Activated CD4-positive, alpha-beta memory T cell treated with anti-CD3 and anti-CD28 coated beads for 36 hours (primary cell): ENCODE measurements around the gene SARDH. TPM values are rescaled to one million over a fixed set of nuclear protein-coding genes. Genes with fewer than 3 reads are reported as not detected.
A peak's percentile ranks its signal among the peaks of the same experiment; 100 is the strongest.

Experiments
- CTCF ChIA-PET: fragments of 350-600 bp; sonication (Branson Sonifier 250); formaldehyde crosslinking; loops from one replicate; lab custom pipeline; 2021; ENCODE audit warnings: antibody characterized with exemption, inconsistent platforms; lab: Charles Lee
- POLR2A ChIA-PET: fragments of 350-600 bp; sonication (Branson Sonifier 250); formaldehyde crosslinking; loops from one replicate; lab custom pipeline; 2021; ENCODE audit warnings: antibody characterized with exemption; lab: Charles Lee
- DNase-seq: peaks from one replicate; pipeline ENCODE4 v3.0.0-alpha.2; 2020
- H3K27ac Mint-ChIP-seq: one replicate; pipeline ENCODE4 v1.8.0; 2021; ENCODE audit warnings: mixed read lengths
- H3K27me3 Mint-ChIP-seq: one replicate; pipeline ENCODE4 v1.8.0; 2021; ENCODE audit warnings: mixed read lengths
- H3K36me3 Mint-ChIP-seq: one replicate; pipeline ENCODE4 v1.8.0; 2021; ENCODE audit warnings: mixed read lengths
- H3K4me1 Mint-ChIP-seq: one replicate; pipeline ENCODE4 v1.8.0; 2021; ENCODE audit warnings: low read depth, mixed read lengths
- H3K4me3 Mint-ChIP-seq: one replicate; pipeline ENCODE4 v1.8.0; 2021; ENCODE audit warnings: mild to moderate bottlenecking, mixed read lengths
- H3K9me3 Mint-ChIP-seq: one replicate; pipeline ENCODE4 v1.8.0; 2021; ENCODE audit warnings: mixed read lengths
- intact Hi-C: fragments of 100-400 bp; cut with micrococcal nuclease; formaldehyde crosslinking; loops from one replicate; pipeline ENCODE4 v1.15.1; 2023
- total RNA-seq, 2 experiments: library from RNA; stranded (reverse); gene quantifications; one replicate each; pipeline ENCODE4 v1.2.3, GENCODE V29; 2021

SARDH gene
- total RNA-seq, 2 experiments from 2014 or later, result 6.5 to 6.6 TPM

GRCh38 chr9:133735415-133735775, 2.8 kb downstream of the SARDH start:
- CTCF ChIA-PET, result no interaction called here
- no peaks in the 10 kb centered on the region for H3K36me3 Mint-ChIP-seq
- H3K27ac Mint-ChIP-seq, result no peak overlapping the region
- peaks cover 5% of the 10 kb centered on the region for H3K4me1 Mint-ChIP-seq
- H3K9me3 Mint-ChIP-seq, result no peaks in the 10 kb centered on the region
- H3K4me3 Mint-ChIP-seq, result no peak overlapping the region
- intact Hi-C loops, result no loop called here
- DNase-seq, result no peak
- no peaks in the 10 kb centered on the region for H3K27me3 Mint-ChIP-seq
- POLR2A ChIA-PET, result interaction anchor here (0.5 kb wide), 1 partner anchor 34 kb away, joined by 3 read pairs; no protein-coding TSS in a partner anchor

GRCh38 chr9:133734590-133735414, 3.4 kb downstream of the SARDH start:
- no peak for DNase-seq
- Mint-ChIP-seq H3K9me3 (no peaks in the 10 kb centered on the region), H3K27me3 (no peaks in the 10 kb centered on the region), H3K36me3 (no peaks in the 10 kb centered on the region), H3K4me1 (peaks cover 5% of the 10 kb centered on the region), H3K4me3 (no peak overlapping the region), H3K27ac (peak overlapping the region; percentile 42)
- intact Hi-C loops, result no loop called here
- CTCF ChIA-PET, result interaction anchor here (1.0 kb wide), 1 partner anchor 8 kb away, joined by 5 read pairs; no protein-coding TSS in a partner anchor
- POLR2A ChIA-PET, result interaction anchor here (0.5 kb wide), 1 partner anchor 34 kb away, joined by 3 read pairs; no protein-coding TSS in a partner anchor

- no peaks in the 10 kb centered on the region for H3K27me3 Mint-ChIP-seq
- H3K36me3 Mint-ChIP-seq, result no peaks in the 10 kb centered on the region
- peaks cover 5% of the 10 kb centered on the region for H3K4me1 Mint-ChIP-seq
- peak overlapping the region; percentile 42 for H3K27ac Mint-ChIP-seq
- intact Hi-C loops, result no loop called here
- ChIA-PET CTCF (interaction anchor here (1.0 to 1.6 kb wide), 3 partner anchors 8 to 144 kb away, joined by 3 to 5 read pairs (median 4); no protein-coding TSS in a partner anchor), POLR2A (no interaction called here)
- no peak overlapping the region for H3K4me3 Mint-ChIP-seq
- no peak for DNase-seq
- H3K9me3 Mint-ChIP-seq, result no peaks in the 10 kb centered on the region
These were observed 4.2 kb downstream of the SARDH start for GRCh38 chr9:133733796-133734533.

- CTCF ChIA-PET, result interaction anchor here (1.0 to 1.6 kb wide), 3 partner anchors 9 to 144 kb away, joined by 3 to 5 read pairs (median 4); no protein-coding TSS in a partner anchor
- Mint-ChIP-seq H3K4me1 (peaks cover 4% of the 10 kb centered on the region), H3K9me3 (no peaks in the 10 kb centered on the region), H3K36me3 (no peaks in the 10 kb centered on the region), H3K27me3 (no peaks in the 10 kb centered on the region), H3K27ac (no peak overlapping the region), H3K4me3 (no peak overlapping the region)
- no peak for DNase-seq
- POLR2A ChIA-PET, result no interaction called here
- intact Hi-C loops, result no loop called here
These were observed 4.7 kb downstream of the SARDH start for GRCh38 chr9:133733421-133733795.

- Mint-ChIP-seq H3K27ac (no peak overlapping the region), H3K36me3 (no peaks in the 10 kb centered on the region), H3K4me1 (peaks cover 2% of the 10 kb centered on the region), H3K27me3 (no peaks in the 10 kb centered on the region), H3K9me3 (no peaks in the 10 kb centered on the region), H3K4me3 (no peak overlapping the region)
- ChIA-PET CTCF (interaction anchor here (1.5 to 1.6 kb wide), 2 partner anchors 9 to 143 kb away, joined by 3 to 4 read pairs; no protein-coding TSS in a partner anchor), POLR2A (no interaction called here)
- no peak for DNase-seq
- intact Hi-C loops, result no loop called here
These were observed 5.3 kb downstream of the SARDH start for GRCh38 chr9:133732639-133733408.

- CTCF ChIA-PET, result interaction anchor here (1.0 to 1.6 kb wide), 3 partner anchors 10 to 142 kb away, joined by 3 to 4 read pairs (median 4); no protein-coding TSS in a partner anchor
- H3K27ac Mint-ChIP-seq, result no peak overlapping the region
- H3K9me3 Mint-ChIP-seq, result no peaks in the 10 kb centered on the region
- H3K4me3 Mint-ChIP-seq, result no peak overlapping the region
- no peak for DNase-seq
- H3K36me3 Mint-ChIP-seq, result no peaks in the 10 kb centered on the region
- H3K27me3 Mint-ChIP-seq, result no peaks in the 10 kb centered on the region
- no peaks in the 10 kb centered on the region for H3K4me1 Mint-ChIP-seq
- POLR2A ChIA-PET, result no interaction called here
- intact Hi-C loops, result no loop called here
These were observed 6.1 kb downstream of the SARDH start for GRCh38 chr9:133731876-133732638.

GRCh38 chr9:133730994-133731715, 7.0 kb downstream of the SARDH start:
- DNase-seq, result no peak
- ChIA-PET CTCF (interaction anchor here (1.0 kb wide), 1 partner anchor 11 kb away, joined by 4 read pairs; no protein-coding TSS in a partner anchor), POLR2A (no interaction called here)
- Mint-ChIP-seq H3K27ac (no peak overlapping the region), H3K4me3 (no peak overlapping the region), H3K4me1 (peaks cover 6% of the 10 kb centered on the region), H3K27me3 (peaks cover 4% of the 10 kb centered on the region), H3K9me3 (no peaks in the 10 kb centered on the region), H3K36me3 (no peaks in the 10 kb centered on the region)
- intact Hi-C loops, result no loop called here

- Mint-ChIP-seq H3K36me3 (no peaks in the 10 kb centered on the region), H3K27ac (no peak overlapping the region), H3K4me1 (peaks cover 6% of the 10 kb centered on the region), H3K9me3 (no peaks in the 10 kb centered on the region), H3K27me3 (peaks cover 4% of the 10 kb centered on the region), H3K4me3 (no peak overlapping the region)
- no peak for DNase-seq
- intact Hi-C loops, result no loop called here
- ChIA-PET POLR2A (no interaction called here), CTCF (interaction anchor here (1.1 to 2.0 kb wide), 2 partner anchors 13 to 140 kb away, joined by 3 to 7 read pairs; no protein-coding TSS in a partner anchor)
These were observed 8.4 kb downstream of the SARDH start for GRCh38 chr9:133729617-133730281.

- ChIA-PET POLR2A (no interaction called here), CTCF (interaction anchor here (1.8 to 2.0 kb wide), 2 partner anchors 14 kb away, joined by 7 to 9 read pairs; no protein-coding TSS in a partner anchor)
- intact Hi-C loops, result no loop called here
- Mint-ChIP-seq H3K4me3 (no peak overlapping the region), H3K27ac (no peak overlapping the region), H3K27me3 (peaks cover 6% of the 10 kb centered on the region), H3K9me3 (no peaks in the 10 kb centered on the region), H3K36me3 (no peaks in the 10 kb centered on the region), H3K4me1 (peaks cover 6% of the 10 kb centered on the region)
- DNase-seq, result no peak
These were observed 9.1 kb downstream of the SARDH start for GRCh38 chr9:133728856-133729616.
